Effector memory CD4-positive, alpha-beta T cell (primary cell): ENCODE measurements around the gene ALOX5.

Source experiments
- DNase-seq, 3 donors: peaks; one replicate each; pipeline ENCODE4 v3.0.0-alpha.2; 2020
- H3K27ac ChIP-seq: 2 replicates; pipeline ENCODE4 v1.7.0; 2013; ENCODE audit warnings: mild to moderate bottlenecking, low read length, moderate library complexity; ENCODE audit not compliant: insufficient read depth, poor library complexity, severe bottlenecking
- H3K27me3 ChIP-seq: replicated peaks from 2 replicates; pipeline ENCODE4 v1.7.0; 2013; ENCODE audit warnings: mild to moderate bottlenecking, low read length; ENCODE audit not compliant: insufficient read depth, control insufficient read depth, poor library complexity, severe bottlenecking
- H3K36me3 ChIP-seq: 2 replicates; pipeline ENCODE4 v1.7.0; 2013; ENCODE audit warnings: mild to moderate bottlenecking, low read length, moderate library complexity; ENCODE audit not compliant: control insufficient read depth, insufficient read depth
- H3K4me1 ChIP-seq: 2 replicates; pipeline ENCODE4 v1.7.0; 2013; ENCODE audit warnings: low read length, mild to moderate bottlenecking; ENCODE audit not compliant: control insufficient read depth, insufficient read depth, poor library complexity, severe bottlenecking
- H3K4me3 ChIP-seq: 2 replicates; pipeline ENCODE4 v1.7.0; 2013; ENCODE audit warnings: low read length, low read depth, mild to moderate bottlenecking; ENCODE audit not compliant: insufficient read depth, poor library complexity, severe bottlenecking
- H3K9me3 ChIP-seq: 2 replicates; pipeline ENCODE4 v1.7.0; 2013; ENCODE audit warnings: mild to moderate bottlenecking, low read length, moderate library complexity; ENCODE audit not compliant: control insufficient read depth

The ALOX5 gene

DNA sequence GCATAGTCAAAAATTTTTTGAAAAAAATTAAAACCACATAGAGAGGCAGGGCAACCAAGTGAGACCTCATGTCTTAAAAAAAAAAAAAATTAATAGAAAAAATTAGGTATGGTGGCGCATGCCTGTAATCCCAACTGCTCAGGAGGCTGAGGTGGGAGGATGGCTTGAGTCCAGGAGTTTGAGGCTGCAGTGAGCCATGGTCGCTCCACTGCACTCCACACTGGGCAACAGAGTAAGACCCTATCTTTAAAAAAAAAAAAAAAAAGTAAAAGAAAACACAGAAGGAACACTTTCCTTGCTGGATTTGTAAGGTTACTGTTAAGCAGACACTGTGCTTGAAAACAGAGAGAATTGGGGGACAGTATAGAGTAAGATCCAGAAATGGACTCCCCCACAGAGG is 58.1 kb downstream of the ALOX5 start:
- H3K36me3 ChIP-seq, result no peaks in the 10 kb centered on the region
- no peak overlapping the region for H3K4me3 ChIP-seq
- H3K4me1 ChIP-seq, result peaks cover 10% of the 10 kb centered on the region
- no peaks in the 10 kb centered on the region for H3K27me3 ChIP-seq
- no peak for DNase-seq
- no peak overlapping the region for H3K27ac ChIP-seq
- H3K9me3 ChIP-seq, result no peaks in the 10 kb centered on the region

DNA sequence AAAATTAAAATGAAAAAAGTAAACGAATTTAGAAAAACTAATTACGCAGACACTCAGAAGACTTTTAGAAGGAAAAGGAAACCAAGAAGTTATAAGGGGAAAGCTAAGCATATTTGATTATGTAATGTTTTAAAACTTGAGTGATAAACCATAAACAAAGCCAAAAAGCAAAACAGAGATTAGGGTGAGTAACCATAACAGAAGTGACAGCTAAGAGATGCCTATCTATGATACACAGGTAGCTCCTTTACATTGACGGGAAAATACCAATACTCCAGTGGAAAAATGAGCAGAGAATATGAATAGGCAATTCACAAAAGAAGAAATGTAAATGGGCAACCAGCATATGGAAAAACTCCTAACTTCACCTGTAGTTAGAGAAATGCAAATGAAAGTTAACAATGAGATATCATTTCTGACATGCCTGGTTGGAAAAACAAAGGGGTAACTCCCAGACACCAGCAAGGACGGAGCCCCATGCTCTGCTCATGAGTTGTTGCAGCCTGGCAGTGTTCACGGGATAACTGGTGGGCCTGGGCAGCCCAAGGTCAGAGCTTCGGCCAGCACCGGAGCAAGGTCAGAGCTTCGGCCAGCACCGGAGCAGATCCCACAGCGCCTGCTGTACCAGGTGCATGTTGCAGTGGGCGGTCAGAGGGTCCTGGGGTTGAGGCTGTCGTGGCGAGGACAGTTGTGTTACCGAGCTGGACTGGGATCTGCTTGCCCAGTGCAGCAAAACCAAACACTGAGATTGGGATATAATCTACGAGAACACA is 58.9 kb downstream of the ALOX5 start:
- no peaks in the 10 kb centered on the region for H3K27me3 ChIP-seq
- H3K4me3 ChIP-seq, result no peak overlapping the region
- no peak overlapping the region for H3K27ac ChIP-seq
- H3K4me1 ChIP-seq, result peaks cover 10% of the 10 kb centered on the region
- no peaks in the 10 kb centered on the region for H3K9me3 ChIP-seq
- no peak for DNase-seq
- H3K36me3 ChIP-seq, result no peaks in the 10 kb centered on the region

DNA sequence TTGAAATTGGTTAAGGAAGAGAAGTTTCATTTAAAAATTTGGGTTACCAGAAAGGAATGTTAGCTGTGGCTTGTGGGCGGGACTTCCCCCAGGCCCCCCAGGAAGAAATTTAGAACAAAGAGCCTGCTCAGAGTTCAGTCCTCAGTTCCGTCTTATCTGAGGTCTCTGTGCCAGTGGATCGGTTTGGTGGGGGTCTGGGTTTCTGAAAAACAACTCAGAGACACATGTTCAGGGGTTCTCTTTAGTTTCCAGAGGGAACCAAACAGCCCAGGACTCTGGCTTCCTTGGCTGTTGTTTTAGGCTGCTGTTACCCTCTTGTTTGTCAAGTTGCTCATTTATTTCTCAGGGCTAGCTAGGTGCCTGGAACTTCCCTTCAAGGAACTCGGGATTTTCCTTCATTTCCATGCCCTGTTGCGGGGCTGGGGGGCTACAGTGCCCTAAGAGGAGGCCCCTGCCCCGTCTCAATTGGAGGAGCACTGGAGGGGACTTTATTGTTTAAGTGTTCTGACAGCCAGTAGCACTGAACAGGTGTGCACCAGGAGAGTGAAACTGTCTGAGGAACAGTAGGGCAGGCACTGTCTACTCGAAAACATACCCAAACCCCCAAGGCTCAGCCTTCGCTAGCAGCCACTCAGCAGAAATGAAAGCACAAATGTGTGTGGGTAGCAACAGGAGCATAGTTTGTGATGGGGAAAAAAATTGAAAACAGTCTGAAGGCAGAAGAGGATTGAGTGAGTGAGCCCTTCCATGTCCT is 59.9 kb downstream of the ALOX5 start:
- Histone ChIP-seq H3K27ac (peak overlapping the region; percentile 31), H3K4me1 (peaks cover 10% of the 10 kb centered on the region), H3K4me3 (no peak overlapping the region), H3K27me3 (no peaks in the 10 kb centered on the region), H3K36me3 (no peaks in the 10 kb centered on the region), H3K9me3 (no peaks in the 10 kb centered on the region)
- no peak for DNase-seq

DNA sequence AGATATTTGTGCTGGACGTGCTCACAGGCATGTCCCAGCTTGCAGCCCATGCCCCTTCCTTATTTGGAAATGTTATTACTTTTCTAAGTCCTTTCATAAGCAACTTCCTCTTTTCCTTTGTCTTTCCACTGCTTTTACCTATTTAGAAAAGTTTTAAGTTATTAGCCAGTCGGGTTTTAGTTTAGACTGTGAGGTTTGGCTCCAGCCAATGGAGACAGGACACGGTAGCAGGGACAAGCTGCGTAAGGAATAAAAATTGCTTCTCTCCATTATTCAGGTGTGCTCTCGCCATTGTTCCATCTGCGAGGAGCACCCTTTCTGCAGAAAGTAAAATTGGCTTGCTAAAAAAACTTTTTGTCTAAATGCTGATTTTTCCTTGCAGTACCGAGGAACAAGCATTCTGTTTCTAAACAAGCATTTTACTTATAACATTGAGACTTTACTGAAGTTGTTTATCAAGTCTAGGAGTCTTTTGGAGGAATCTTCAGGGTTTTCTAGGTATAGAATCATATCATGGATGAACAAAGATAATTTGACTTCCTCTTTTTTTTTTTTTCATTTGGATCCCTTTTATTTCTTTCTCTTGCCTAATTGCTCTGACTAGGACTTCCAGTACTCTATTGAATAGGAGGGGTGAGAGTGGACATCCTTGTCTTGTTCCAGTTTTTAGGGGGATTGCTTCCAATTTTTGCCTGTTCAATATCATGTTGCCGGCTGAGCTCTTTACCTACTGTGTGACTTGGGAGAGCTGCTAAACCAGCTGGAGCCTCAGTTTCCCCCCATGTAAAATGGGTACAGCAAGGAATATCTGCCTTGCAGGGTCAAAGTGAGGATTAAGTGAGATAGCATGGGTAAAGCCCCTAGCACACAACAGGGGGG is 63.8 kb downstream of the ALOX5 start:
- DNase-seq, result no peak
- Histone ChIP-seq H3K4me1 (peaks cover 6% of the 10 kb centered on the region), H3K27ac (no peak overlapping the region), H3K27me3 (no peaks in the 10 kb centered on the region), H3K4me3 (no peak overlapping the region), H3K36me3 (no peaks in the 10 kb centered on the region), H3K9me3 (no peaks in the 10 kb centered on the region)

GRCh38 chr10:45438466-45439090 is 64.6 kb downstream of the ALOX5 start:
- Histone ChIP-seq H3K27ac (no peak overlapping the region), H3K36me3 (no peaks in the 10 kb centered on the region), H3K27me3 (no peaks in the 10 kb centered on the region), H3K9me3 (no peaks in the 10 kb centered on the region), H3K4me1 (no peaks in the 10 kb centered on the region), H3K4me3 (no peak overlapping the region)
- no peak for DNase-seq

DNA sequence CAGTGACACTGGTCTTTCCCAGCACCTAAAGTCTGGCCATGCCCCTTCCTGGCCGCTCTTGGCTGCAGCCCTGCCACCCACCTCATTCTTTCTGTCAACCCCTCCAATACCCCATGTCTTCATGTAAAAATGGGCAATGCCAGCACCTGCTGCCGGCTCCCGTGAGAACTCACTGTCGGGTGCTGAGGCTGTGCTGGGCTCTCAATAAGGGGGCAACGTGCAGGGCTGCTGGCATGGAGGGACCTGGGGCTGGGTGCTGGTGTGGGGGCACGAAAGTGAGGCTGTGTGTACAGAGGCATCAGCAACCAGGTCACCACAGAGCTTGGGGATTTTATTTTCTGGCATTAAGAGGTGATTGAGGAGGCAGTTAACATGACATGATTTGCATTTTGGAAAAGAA is 65.3 kb downstream of the ALOX5 start:
- Histone ChIP-seq H3K4me3 (no peak overlapping the region), H3K4me1 (no peaks in the 10 kb centered on the region), H3K27me3 (no peaks in the 10 kb centered on the region), H3K36me3 (no peaks in the 10 kb centered on the region), H3K27ac (no peak overlapping the region), H3K9me3 (no peaks in the 10 kb centered on the region)
- no peak for DNase-seq

DNA sequence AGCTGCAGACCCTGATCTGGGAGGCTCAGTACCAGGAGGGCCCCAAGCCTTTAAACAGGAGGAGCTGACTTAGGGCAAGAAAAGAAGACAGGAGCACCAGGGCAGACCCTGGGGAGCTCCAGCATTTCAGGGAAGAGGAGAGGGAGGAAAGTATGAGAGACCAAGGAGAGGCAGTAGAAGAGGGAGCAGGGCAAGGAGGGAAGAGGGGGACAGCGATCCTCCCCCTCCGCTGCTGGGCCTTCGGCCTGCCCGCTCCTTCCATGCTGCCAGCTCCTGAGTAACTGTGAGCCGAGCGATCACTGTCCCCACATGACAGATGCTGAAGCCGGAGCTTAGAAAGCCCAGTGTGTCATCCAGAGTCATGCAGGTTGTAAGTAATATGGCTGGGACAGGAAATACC is 65.9 kb downstream of the ALOX5 start:
- Histone ChIP-seq H3K27ac (no peak overlapping the region), H3K4me1 (no peaks in the 10 kb centered on the region), H3K27me3 (no peaks in the 10 kb centered on the region), H3K36me3 (no peaks in the 10 kb centered on the region), H3K9me3 (no peaks in the 10 kb centered on the region), H3K4me3 (no peak overlapping the region)
- DNase-seq, result no peak

- Histone ChIP-seq H3K4me1 (no peaks in the 10 kb centered on the region), H3K9me3 (no peaks in the 10 kb centered on the region), H3K4me3 (no peak overlapping the region), H3K36me3 (no peaks in the 10 kb centered on the region), H3K27me3 (no peaks in the 10 kb centered on the region), H3K27ac (no peak overlapping the region)
- no peak for DNase-seq
These were observed 66.6 kb downstream of the ALOX5 start for GRCh38 chr10:45440511-45441062.

DNA sequence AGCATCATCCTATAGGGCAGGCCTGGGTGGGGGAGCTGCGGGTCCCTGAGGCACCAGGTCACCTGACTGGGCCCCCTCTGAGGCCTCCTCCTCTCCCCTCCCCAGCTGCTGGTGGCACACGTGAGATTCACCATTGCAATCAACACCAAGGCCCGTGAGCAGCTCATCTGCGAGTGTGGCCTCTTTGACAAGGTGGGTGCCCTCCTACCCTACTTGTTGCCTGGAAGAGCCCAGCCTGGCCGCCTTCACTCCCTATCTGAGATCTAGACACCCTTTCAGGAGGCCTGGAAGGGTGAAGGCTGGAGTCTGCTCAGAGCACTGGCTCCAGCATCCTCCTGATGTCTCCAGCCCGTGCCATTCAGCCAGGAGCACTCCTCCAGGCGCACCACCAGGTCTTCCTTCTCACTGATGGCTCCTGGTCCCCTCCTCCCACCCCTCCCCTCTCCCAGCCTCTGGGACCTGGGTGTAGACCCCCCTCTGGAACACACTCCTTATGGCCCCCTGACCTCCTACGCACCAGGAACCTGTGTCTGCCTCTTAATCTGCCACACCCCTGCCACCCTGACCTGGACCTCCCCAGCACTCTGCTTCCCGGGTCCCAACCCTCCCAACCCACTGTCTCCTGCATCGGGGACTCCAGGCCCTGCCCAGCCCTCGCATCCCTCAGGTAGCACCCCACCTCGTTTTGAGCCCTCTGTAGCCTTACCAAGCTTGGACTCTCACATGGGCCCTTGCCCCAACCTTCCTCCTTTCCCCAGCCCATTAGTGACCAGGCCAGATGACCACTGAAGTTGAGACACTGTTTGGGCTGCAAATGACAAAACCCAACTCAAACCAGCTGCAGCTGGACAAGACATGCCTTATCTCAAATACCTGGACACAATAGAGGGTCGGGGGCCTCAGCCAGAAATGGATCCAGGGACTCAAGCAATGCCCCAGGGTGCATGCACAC is 67.5 kb downstream of the ALOX5 start:
- no peak overlapping the region for H3K27ac ChIP-seq
- no peaks in the 10 kb centered on the region for H3K4me1 ChIP-seq
- H3K4me3 ChIP-seq, result no peak overlapping the region
- H3K36me3 ChIP-seq, result no peaks in the 10 kb centered on the region
- no peaks in the 10 kb centered on the region for H3K9me3 ChIP-seq
- H3K27me3 ChIP-seq, result no peaks in the 10 kb centered on the region
- DNase-seq, result no peak
